ENCODE measurements around the gene FBXO4. TPM values are rescaled to one million over a fixed set of nuclear protein-coding genes. Genes with fewer than 3 reads are reported as not detected.

FBXO4 gene
- 10.5 and 25.0 TPM in 2 replicates for total RNA-seq (ENCODE audit: low replicate concordance)

- TF ChIP-seq CTCF (IDR thresholded peaks at IDR 0.05; ENCODE audit: insufficient read depth, low read length) = peak; percentile 59
- DNase-seq (ENCODE audit: low read depth) = peak; percentile 80
- H3K4me3 ChIP-seq (ENCODE audit: low read depth, low read length) = peak within 1 kb of the TSS; percentile 68
These were observed at the start of gene FBXO4 for GRCh38 chr5:41924872-41925554. TSS of gene FBXO4 (plus strand) at chr5:41925281. CDS start at chr5:41925310, 29 bp downstream.

DNA sequence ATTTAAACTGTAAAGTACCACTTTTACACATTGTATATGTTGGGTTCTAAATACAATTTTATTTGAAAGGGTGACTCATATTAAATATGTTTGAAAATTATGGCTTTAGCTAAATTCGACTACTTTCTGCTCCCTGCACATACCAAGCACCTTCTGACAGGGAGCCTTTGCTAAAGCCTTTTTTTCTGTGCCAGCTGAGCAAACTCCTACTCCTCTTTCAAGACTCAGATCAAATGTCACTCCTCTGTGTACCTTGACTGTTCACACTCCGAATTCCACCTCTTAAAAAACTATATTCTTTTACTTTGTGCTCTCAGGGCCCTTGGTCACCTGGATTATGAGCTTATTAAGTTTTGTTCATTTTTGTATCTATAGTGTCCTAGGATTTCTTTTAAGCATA, 48.4 kb upstream of the FBXO4 start:
- DNase-seq (ENCODE audit: low read depth) = no peak
- no peak overlapping the region for H3K4me3 ChIP-seq (ENCODE audit: low read depth, low read length)
- TF ChIP-seq CTCF (IDR thresholded peaks at IDR 0.05; ENCODE audit: insufficient read depth, low read length) = no peak

- TF ChIP-seq CTCF (IDR thresholded peaks at IDR 0.05; ENCODE audit: insufficient read depth, low read length) = no peak
- no peak overlapping the region for H3K4me3 ChIP-seq (ENCODE audit: low read depth, low read length)
- no peak for DNase-seq (ENCODE audit: low read depth)
These were observed 47.7 kb upstream of the FBXO4 start for GRCh38 chr5:41877408-41877807.

- no peak for DNase-seq (ENCODE audit: low read depth)
- TF ChIP-seq CTCF (IDR thresholded peaks at IDR 0.05; ENCODE audit: insufficient read depth, low read length) = no peak
- no peak overlapping the region for H3K4me3 ChIP-seq (ENCODE audit: low read depth, low read length)
These were observed 46.9 kb upstream of the FBXO4 start for GRCh38 chr5:41878173-41878572.

DNA sequence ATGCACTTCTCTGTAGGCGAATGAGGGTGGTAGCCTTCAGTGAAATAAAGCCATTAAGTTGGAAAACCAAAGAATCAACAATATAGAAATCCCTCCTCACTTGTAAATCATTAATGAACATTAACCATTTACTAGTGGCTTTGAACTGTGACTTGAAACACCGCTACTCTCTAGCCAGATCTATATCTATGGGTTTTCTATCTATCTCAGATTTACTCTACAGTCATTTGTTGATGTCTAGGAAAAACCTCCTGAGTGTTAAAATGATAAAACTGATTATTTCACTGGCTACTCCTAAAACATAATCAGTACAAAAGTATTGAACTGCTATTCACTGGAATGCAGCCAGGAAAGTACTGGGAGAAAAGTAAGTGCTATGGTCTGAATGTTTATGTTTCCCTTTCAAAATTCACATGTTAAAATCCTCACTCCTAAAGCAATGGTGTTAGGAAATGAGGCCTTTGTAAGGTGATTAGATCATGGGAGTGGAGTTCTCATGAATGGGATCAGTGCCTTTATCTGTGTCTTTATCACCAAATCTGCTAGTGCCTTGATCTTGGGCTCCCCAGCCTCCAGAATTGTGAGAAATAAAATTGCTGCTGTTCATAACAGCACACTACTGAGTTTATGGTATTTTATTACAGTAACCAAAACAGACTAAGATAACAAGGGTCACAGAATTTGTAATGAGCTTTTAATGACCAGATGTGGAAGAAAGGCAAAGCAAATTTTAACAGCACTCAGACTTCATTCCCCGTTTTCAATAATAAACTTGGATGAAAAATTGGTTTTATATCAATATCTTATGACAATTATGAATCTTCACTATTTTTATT, 46.2 kb upstream of the FBXO4 start:
- TF ChIP-seq CTCF (IDR thresholded peaks at IDR 0.05; ENCODE audit: insufficient read depth, low read length) = no peak
- H3K4me3 ChIP-seq (ENCODE audit: low read depth, low read length) = no peak overlapping the region
- no peak for DNase-seq (ENCODE audit: low read depth)

- no peak overlapping the region for H3K4me3 ChIP-seq (ENCODE audit: low read depth, low read length)
- TF ChIP-seq CTCF (IDR thresholded peaks at IDR 0.05; ENCODE audit: insufficient read depth, low read length) = no peak
- no peak for DNase-seq (ENCODE audit: low read depth)
These were observed 42.3 kb upstream of the FBXO4 start for GRCh38 chr5:41882765-41883164.

Measured in fibroblast of the aortic adventitia (primary cell).